Endodermal cell (in vitro differentiated cells): ENCODE data around the gene IQSEC2. TPM values are rescaled to one million over a fixed set of nuclear protein-coding genes. Genes with fewer than 3 reads are reported as not detected.

Source experiments
- DNase-seq: peaks from one replicate; pipeline ENCODE4 v3.0.0-alpha.2; 2017
- H3K27ac ChIP-seq: 2 replicates; pipeline ENCODE4 v1.5.1; 2013; ENCODE audit warnings: mild to moderate bottlenecking, low read depth, low read length, moderate library complexity
- H3K27me3 ChIP-seq: 2 replicates; pipeline ENCODE4 v1.6.1; 2013; ENCODE audit warnings: mild to moderate bottlenecking, low read length, moderate library complexity; ENCODE audit not compliant: insufficient read depth, control insufficient read depth, poor library complexity, severe bottlenecking
- H3K36me3 ChIP-seq: 2 replicates; pipeline ENCODE4 v1.7.0; 2013; ENCODE audit warnings: mild to moderate bottlenecking, low read length, moderate library complexity; ENCODE audit not compliant: control insufficient read depth, insufficient read depth
- H3K4me1 ChIP-seq: one replicate; pipeline ENCODE4 v1.7.0; 2013; ENCODE audit warnings: low read length; ENCODE audit not compliant: control insufficient read depth, insufficient read depth
- H3K4me3 ChIP-seq: 2 replicates; pipeline ENCODE4 v1.5.1; 2013; ENCODE audit warnings: mild to moderate bottlenecking, low read length, moderate library complexity
- H3K9ac ChIP-seq: 2 replicates; pipeline ENCODE4 v1.6.1; 2013; ENCODE audit warnings: mild to moderate bottlenecking, low read length, moderate library complexity; ENCODE audit not compliant: poor library complexity, severe bottlenecking; ENCODE audit errors: extremely low read depth
- H3K9me3 ChIP-seq: 2 replicates; pipeline ENCODE4 v1.6.1; 2013; ENCODE audit warnings: mild to moderate bottlenecking, low read length, moderate library complexity; ENCODE audit not compliant: control insufficient read depth
- H3K27ac Mint-ChIP-seq: 2 replicates; pipeline ENCODE4 v1.8.0; 2020; ENCODE audit warnings: mixed read lengths
- H3K27me3 Mint-ChIP-seq: 2 replicates; pipeline ENCODE4 v1.8.0; 2021; ENCODE audit warnings: mild to moderate bottlenecking, mixed read lengths; ENCODE audit not compliant: insufficient read depth
- H3K36me3 Mint-ChIP-seq: 2 replicates; pipeline ENCODE4 v1.8.0; 2020; ENCODE audit warnings: low read depth, mixed read lengths
- H3K4me1 Mint-ChIP-seq: 2 replicates; pipeline ENCODE4 v1.8.0; 2020; ENCODE audit warnings: mixed read lengths
- H3K4me3 Mint-ChIP-seq: 2 replicates; pipeline ENCODE4 v1.8.0; 2020; ENCODE audit warnings: mild to moderate bottlenecking, moderate library complexity, mixed read lengths
- H3K9me3 Mint-ChIP-seq: 2 replicates; pipeline ENCODE4 v1.8.0; 2020; ENCODE audit warnings: mild to moderate bottlenecking, mixed read lengths
- CTCF ChIP-seq: fragments of 200-600 bp; sonication (generic); conservative IDR thresholded peaks from 2 replicates; pipeline ENCODE4 v1.5.0; 2021; ENCODE audit warnings: antibody characterized with exemption, mild to moderate bottlenecking
- WGBS, 2 experiments: methylation state at CpG; one replicate each; pipeline versions ENCODE4 v1.1.5 to v1.1.7; 2013; ENCODE audit warnings: missing lambda C conversion rate in 2 of 2, mixed read lengths in 1 of 2; ENCODE audit not compliant: insufficient coverage in 1 of 2, insufficient read length in 1 of 2; 5-methylcytosine and 5-hydroxymethylcytosine counted together
- total RNA-seq, 2 donors: library from RNA; stranded (reverse); fragmentation: NEBNext Ultra II Directional in 1 of 2; extraction: Animal tissue kit (Norgen Biotek cat#: 25700) in 1 of 2; gene quantifications; 2 replicates in 1 of 2; 3 replicates in 1 of 2; pipeline ENCODE4 v1.2.1, GENCODE V29; 2021

The IQSEC2 gene
- total RNA-seq, 2 donors from 2014 or later = 14.7 to 18.2 TPM

- peaks cover 10% of the 10 kb centered on the region for H3K36me3 ChIP-seq
- WGBS, 2 experiments = 0% methylated on average over 64 of the region's 67 CpGs; no CpG with 5 or more reads in 1 of the 2 experiments
- peak; percentile 96 for DNase-seq
- H3K9me3 ChIP-seq = no peaks in the 10 kb centered on the region
- H3K36me3 Mint-ChIP-seq = peaks cover 10% of the 10 kb centered on the region
- peak within 1 kb of the TSS; percentile 99 for H3K27ac Mint-ChIP-seq
- H3K27ac ChIP-seq = peak within 1 kb of the TSS; percentile 98
- peak within 1 kb of the TSS; percentile 92 for H3K4me3 ChIP-seq
- H3K4me1 Mint-ChIP-seq = peaks cover 16% of the 10 kb centered on the region
- H3K27me3 ChIP-seq = no peaks in the 10 kb centered on the region
- peak within 1 kb of the TSS; percentile 96 for H3K9ac ChIP-seq
- no peaks in the 10 kb centered on the region for H3K27me3 Mint-ChIP-seq
- no peaks in the 10 kb centered on the region for H3K4me1 ChIP-seq
- H3K9me3 Mint-ChIP-seq = peaks cover 53% of the 10 kb centered on the region
- peak within 1 kb of the TSS; percentile 91 for H3K4me3 Mint-ChIP-seq
- no peak for TF ChIP-seq CTCF
These were observed 56.3 kb downstream of the IQSEC2 start, which contains the start of gene KDM5C for GRCh38 chrX:53224860-53225797. TSS of gene KDM5C (minus strand) at chrX:53225207. CDS start at chrX:53224889, 318 bp downstream.

GRCh38 chrX:53223955-53224859 lies 57.2 kb downstream of the IQSEC2 start:
- peak overlapping the region; percentile 98 for H3K27ac ChIP-seq
- Mint-ChIP-seq H3K27me3 (no peaks in the 10 kb centered on the region), H3K36me3 (peaks cover 10% of the 10 kb centered on the region), H3K27ac (peak overlapping the region; percentile 99), H3K9me3 (peaks cover 51% of the 10 kb centered on the region), H3K4me1 (peaks cover 16% of the 10 kb centered on the region), H3K4me3 (peak overlapping the region; percentile 91)
- H3K4me1 ChIP-seq = no peaks in the 10 kb centered on the region
- WGBS, 2 experiments = 3 to 28% methylated on average over 3 to 34 of the region's 40 CpGs
- no peak for TF ChIP-seq CTCF
- peak overlapping the region; percentile 92 for H3K4me3 ChIP-seq
- DNase-seq = no peak
- no peaks in the 10 kb centered on the region for H3K27me3 ChIP-seq
- H3K9ac ChIP-seq = peak overlapping the region; percentile 96
- H3K9me3 ChIP-seq = no peaks in the 10 kb centered on the region
- peaks cover 20% of the 10 kb centered on the region for H3K36me3 ChIP-seq

- Histone ChIP-seq H3K36me3 (peaks cover 22% of the 10 kb centered on the region), H3K4me1 (no peaks in the 10 kb centered on the region), H3K9ac (peak overlapping the region; percentile 96), H3K27ac (no peak overlapping the region), H3K27me3 (no peaks in the 10 kb centered on the region), H3K4me3 (peak overlapping the region; percentile 92), H3K9me3 (no peaks in the 10 kb centered on the region)
- H3K4me3 Mint-ChIP-seq = peak overlapping the region; percentile 91
- H3K27ac Mint-ChIP-seq = peak overlapping the region; percentile 17
- H3K4me1 Mint-ChIP-seq = peaks cover 16% of the 10 kb centered on the region
- no peaks in the 10 kb centered on the region for H3K27me3 Mint-ChIP-seq
- TF ChIP-seq CTCF = peak; percentile 43
- peaks cover 44% of the 10 kb centered on the region for H3K9me3 Mint-ChIP-seq
- DNase-seq = peak; percentile 61
- peaks cover 13% of the 10 kb centered on the region for H3K36me3 Mint-ChIP-seq
- WGBS, 2 experiments = 67% methylated on average over 2 of the region's 2 CpGs; no CpG with 5 or more reads in 1 of the 2 experiments
These were observed 58.2 kb downstream of the IQSEC2 start for GRCh38 chrX:53223068-53223693.
